Suprapubic skin (tissue), 4 donors: ENCODE results near the gene SLC2A8. TPM values are rescaled to one million over a fixed set of nuclear protein-coding genes. Genes with fewer than 3 reads are reported as not detected.

Experiments used
- DNase-seq, 2 donors: peaks; one replicate each; pipeline ENCODE4 v3.0.0-alpha.2; 2019; ENCODE audit warnings: low spot score in 2 of 2
- H3K27ac ChIP-seq: fragments of 200-600 bp; sonication (generic); one replicate; pipeline ENCODE4 v1.5.1; 2019
- H3K27me3 ChIP-seq: fragments of 200-600 bp; sonication (generic); one replicate; pipeline ENCODE4 v1.5.1; 2019
- H3K36me3 ChIP-seq: fragments of 200-600 bp; sonication (generic); one replicate; pipeline ENCODE4 v1.5.1; 2019
- H3K4me1 ChIP-seq: fragments of 200-600 bp; sonication (generic); one replicate; pipeline ENCODE4 v1.5.1; 2019
- H3K4me3 ChIP-seq: fragments of 200-600 bp; sonication (generic); one replicate; pipeline ENCODE4 v1.5.1; 2019; ENCODE audit warnings: mild to moderate bottlenecking
- H3K9me3 ChIP-seq: fragments of 200-600 bp; sonication (generic); one replicate; pipeline ENCODE4 v1.5.1; 2019
- EP300 ChIP-seq: sonication (generic); formaldehyde crosslinking; IDR thresholded peaks from one replicate; pipeline ENCODE4 v1.6.1; 2017; ENCODE audit warnings: antibody characterized with exemption
- POLR2A ChIP-seq, 2 donors: fragments of 450-650 bp; IDR thresholded peaks; one replicate each; pipeline ENCODE4 v1.6.1; 2017; ENCODE audit warnings: antibody characterized with exemption in 2 of 2, mild to moderate bottlenecking in 2 of 2, moderate library complexity in 2 of 2
- POLR2AphosphoS5 ChIP-seq, 3 donors: sonication (generic); formaldehyde crosslinking; IDR thresholded peaks; one replicate each; pipeline ENCODE4 v1.6.1; 2017; ENCODE audit warnings: antibody characterized with exemption in 3 of 3
- WGBS: methylation state at CpG from one replicate; pipeline ENCODE4 v1.1.5; 2018; 5-methylcytosine and 5-hydroxymethylcytosine counted together
- total RNA-seq, 4 donors: library from RNA; depleted of rRNA; stranded (reverse); fragments of >200 nt; gene quantifications; one replicate each; pipeline ENCODE4 v1.1.0, GENCODE V29; 2016
- TF ChIP-seq, protein P1 (sequence below), 2 donors: fragments of 200-600 bp in 1 of 2; fragments of 450-650 bp in 1 of 2; sonication (generic) in 1 of 2; IDR thresholded peaks; one replicate each; pipeline ENCODE4 v1.5.1; 2016 to 2019; ENCODE audit warnings: antibody characterized with exemption in 2 of 2, mild to moderate bottlenecking in 1 of 2, moderate library complexity in 1 of 2

SLC2A8 gene
- total RNA-seq, 4 donors from 2014 or later: 17.2 to 26.0 (median 21.4) TPM

DNA sequence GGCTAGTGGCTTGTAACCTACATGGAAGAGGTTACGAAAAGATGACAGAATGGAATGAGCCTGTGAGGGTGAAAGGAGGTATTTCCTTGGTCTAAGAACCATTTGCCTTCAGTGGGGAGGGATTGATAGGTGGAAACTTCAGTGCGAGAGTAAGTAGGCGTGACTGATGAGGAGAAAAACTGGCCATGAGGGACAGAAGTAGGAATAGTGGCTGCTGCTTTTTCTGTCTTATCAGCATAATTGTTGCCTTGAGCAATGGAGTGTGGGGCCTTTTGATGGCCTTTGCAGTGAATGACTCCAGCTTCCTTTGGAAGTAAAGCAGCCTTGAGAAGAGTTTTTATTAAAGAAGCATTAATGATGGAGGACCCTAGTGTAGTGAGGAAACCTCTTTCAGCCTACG, 18.2 kb downstream of the SLC2A8 start:
- TF ChIP-seq, protein P1, sequence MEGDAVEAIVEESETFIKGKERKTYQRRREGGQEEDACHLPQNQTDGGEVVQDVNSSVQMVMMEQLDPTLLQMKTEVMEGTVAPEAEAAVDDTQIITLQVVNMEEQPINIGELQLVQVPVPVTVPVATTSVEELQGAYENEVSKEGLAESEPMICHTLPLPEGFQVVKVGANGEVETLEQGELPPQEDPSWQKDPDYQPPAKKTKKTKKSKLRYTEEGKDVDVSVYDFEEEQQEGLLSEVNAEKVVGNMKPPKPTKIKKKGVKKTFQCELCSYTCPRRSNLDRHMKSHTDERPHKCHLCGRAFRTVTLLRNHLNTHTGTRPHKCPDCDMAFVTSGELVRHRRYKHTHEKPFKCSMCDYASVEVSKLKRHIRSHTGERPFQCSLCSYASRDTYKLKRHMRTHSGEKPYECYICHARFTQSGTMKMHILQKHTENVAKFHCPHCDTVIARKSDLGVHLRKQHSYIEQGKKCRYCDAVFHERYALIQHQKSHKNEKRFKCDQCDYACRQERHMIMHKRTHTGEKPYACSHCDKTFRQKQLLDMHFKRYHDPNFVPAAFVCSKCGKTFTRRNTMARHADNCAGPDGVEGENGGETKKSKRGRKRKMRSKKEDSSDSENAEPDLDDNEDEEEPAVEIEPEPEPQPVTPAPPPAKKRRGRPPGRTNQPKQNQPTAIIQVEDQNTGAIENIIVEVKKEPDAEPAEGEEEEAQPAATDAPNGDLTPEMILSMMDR (IDR thresholded peaks at IDR 0.05): no peak
- TF ChIP-seq POLR2AphosphoS5 (IDR thresholded peaks at IDR 0.05) (no peak), POLR2A (IDR thresholded peaks at IDR 0.05) (no peak), EP300 (no peak)
- H3K4me1 ChIP-seq: peaks cover 22% of the 10 kb centered on the region
- no peak overlapping the region for H3K27ac ChIP-seq
- WGBS: 72% methylated on average over 4 of the region's 4 CpGs
- no peaks in the 10 kb centered on the region for H3K9me3 ChIP-seq
- H3K36me3 ChIP-seq: no peaks in the 10 kb centered on the region
- no peaks in the 10 kb centered on the region for H3K27me3 ChIP-seq
- no peak overlapping the region for H3K4me3 ChIP-seq
- DNase-seq: no peak

DNA sequence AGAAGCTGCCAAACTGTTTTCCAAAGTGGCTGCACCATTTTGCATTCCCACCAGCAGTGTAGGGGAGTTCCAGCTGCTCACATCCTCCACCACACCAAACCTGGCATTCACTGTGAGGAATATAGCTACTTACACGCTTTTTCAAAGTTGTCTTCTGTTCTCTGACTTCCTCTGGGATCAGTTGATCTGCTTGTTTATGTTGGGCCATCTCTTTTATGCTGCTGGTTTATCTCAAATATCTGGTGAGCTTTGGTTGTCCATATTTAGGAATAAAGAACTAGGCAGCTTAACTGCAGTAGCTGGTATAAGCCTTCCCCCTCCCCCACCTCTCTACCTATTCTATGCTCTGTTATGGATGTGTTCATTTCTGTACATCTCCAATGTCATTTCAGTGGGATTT, 18.7 kb downstream of the SLC2A8 start:
- Histone ChIP-seq H3K27ac (no peak overlapping the region), H3K4me3 (no peak overlapping the region), H3K9me3 (no peaks in the 10 kb centered on the region), H3K36me3 (no peaks in the 10 kb centered on the region), H3K27me3 (no peaks in the 10 kb centered on the region), H3K4me1 (peaks cover 22% of the 10 kb centered on the region)
- DNase-seq: no peak
- WGBS: 46% methylated on average over 1 of the region's 1 CpG
- TF ChIP-seq POLR2AphosphoS5 (IDR thresholded peaks at IDR 0.05): no peak
- TF ChIP-seq POLR2A (IDR thresholded peaks at IDR 0.05): no peak
- TF ChIP-seq EP300: no peak
- TF ChIP-seq, protein P1 (IDR thresholded peaks at IDR 0.05): no peak

DNA sequence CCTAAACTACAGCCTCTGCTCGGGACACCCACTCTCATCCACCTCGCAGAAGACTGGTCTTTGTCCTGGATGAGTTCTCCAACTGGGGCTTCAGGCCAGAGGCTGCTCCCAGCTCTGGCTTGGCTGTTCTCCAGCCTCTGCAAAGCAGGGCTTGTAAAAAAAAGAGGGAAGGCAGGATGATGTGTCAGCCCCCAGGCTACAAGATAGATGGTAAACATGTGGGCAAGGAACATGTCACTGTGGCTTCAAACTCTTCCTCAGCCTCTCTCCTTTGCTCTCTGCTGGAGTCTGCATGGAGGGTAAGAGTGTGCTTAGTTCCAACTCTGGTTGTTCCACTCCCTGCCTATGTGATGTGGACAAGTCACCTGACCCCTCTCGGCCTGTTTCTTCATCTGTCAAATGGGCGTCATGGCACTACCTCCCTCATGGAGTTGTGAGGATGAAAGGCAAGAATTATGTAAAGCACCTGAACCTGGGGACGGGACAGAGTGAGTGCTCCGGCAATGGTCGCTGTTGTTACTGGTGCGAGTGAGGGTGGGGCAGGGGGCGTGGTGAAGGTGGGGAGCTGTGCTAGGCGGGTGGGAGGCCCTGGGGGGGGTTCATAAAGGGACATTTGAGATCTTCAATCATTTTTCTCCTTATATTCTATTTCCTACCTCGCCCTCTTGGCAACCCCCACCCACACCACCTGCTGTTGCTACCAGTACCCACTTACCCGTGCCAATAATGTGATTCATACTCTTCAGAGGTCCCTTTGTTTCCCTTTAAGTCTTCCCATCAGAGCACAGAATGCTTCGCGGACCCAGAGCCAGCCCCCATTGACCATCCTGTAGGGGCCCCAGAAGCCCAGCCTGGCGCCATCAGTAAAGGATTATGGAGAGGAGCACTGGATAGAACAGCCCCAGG, 20.4 kb downstream of the SLC2A8 start:
- Histone ChIP-seq H3K4me1 (peaks cover 24% of the 10 kb centered on the region), H3K27ac (peak overlapping the region; percentile 45), H3K9me3 (no peaks in the 10 kb centered on the region), H3K36me3 (no peaks in the 10 kb centered on the region), H3K4me3 (peak overlapping the region; percentile 3), H3K27me3 (no peaks in the 10 kb centered on the region)
- TF ChIP-seq EP300: no peak
- TF ChIP-seq, protein P1 (IDR thresholded peaks at IDR 0.05): no peak
- no peak for TF ChIP-seq POLR2A (IDR thresholded peaks at IDR 0.05)
- TF ChIP-seq POLR2AphosphoS5 (IDR thresholded peaks at IDR 0.05): no peak
- 41% methylated on average over 14 of the region's 15 CpGs for WGBS
- DNase-seq: no peak

DNA sequence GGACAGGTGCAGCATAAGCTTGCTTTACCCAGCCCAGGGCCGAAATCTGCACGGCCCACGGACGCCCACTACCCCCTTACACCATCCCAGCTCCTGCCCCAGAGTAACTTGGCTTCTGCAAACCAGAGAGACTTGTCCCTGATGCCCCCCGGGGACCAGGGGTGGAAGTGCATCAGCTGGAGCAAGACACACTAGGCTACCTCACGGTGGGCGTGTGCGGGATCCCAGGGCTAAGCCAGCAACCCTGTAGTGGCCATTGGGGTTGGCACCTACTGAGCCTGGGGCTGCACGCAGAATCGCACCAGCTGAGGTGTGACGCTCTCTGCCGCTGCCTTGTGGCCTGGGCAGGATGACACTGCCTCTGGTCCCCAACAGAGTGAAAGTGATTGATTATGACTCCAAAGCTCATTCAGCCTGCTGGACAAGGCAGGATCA, 21.1 kb downstream of the SLC2A8 start:
- no peak for DNase-seq
- Histone ChIP-seq H3K36me3 (no peaks in the 10 kb centered on the region), H3K9me3 (no peaks in the 10 kb centered on the region), H3K4me3 (peak overlapping the region; percentile 3), H3K27me3 (no peaks in the 10 kb centered on the region), H3K27ac (peak overlapping the region; percentile 45), H3K4me1 (peaks cover 30% of the 10 kb centered on the region)
- no peak for TF ChIP-seq POLR2AphosphoS5 (IDR thresholded peaks at IDR 0.05)
- TF ChIP-seq, protein P1 (IDR thresholded peaks at IDR 0.05): peak in 1 of 2 donors; percentile 17
- TF ChIP-seq POLR2A (IDR thresholded peaks at IDR 0.05): no peak
- WGBS: 53% methylated on average over 10 of the region's 12 CpGs

DNA sequence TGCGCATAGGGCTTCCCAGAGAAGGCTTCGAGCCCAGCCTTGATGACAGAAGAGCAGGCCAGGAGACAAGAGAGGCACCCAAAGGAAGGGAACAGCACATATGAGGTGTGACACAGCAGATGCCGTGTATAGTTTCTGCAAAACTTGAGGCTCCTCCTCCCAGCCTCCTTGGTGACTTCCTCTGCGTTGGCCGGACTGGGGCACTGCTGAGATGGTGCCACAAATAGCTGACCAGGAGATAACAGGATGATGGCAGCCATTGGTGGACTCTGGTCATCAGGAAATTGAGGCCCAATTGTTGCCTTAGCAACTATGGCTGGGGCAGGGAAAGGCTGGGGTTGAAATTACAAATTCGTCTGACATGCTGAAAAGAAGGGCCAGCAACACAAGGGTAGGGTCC, 22.4 kb downstream of the SLC2A8 start:
- Histone ChIP-seq H3K27me3 (no peaks in the 10 kb centered on the region), H3K9me3 (no peaks in the 10 kb centered on the region), H3K4me3 (no peak overlapping the region), H3K36me3 (no peaks in the 10 kb centered on the region), H3K27ac (no peak overlapping the region), H3K4me1 (peaks cover 36% of the 10 kb centered on the region)
- TF ChIP-seq POLR2AphosphoS5 (IDR thresholded peaks at IDR 0.05) (no peak), POLR2A (IDR thresholded peaks at IDR 0.05) (no peak), EP300 (no peak)
- TF ChIP-seq, protein P1 (IDR thresholded peaks at IDR 0.05): no peak
- DNase-seq: no peak
- WGBS: 75% methylated on average over 6 of the region's 6 CpGs
